Measurements from ENCODE around the gene MSI2. TPM values are rescaled to one million over a fixed set of nuclear protein-coding genes. Genes with fewer than 3 reads are reported as not detected.

Gene MSI2
- total RNA-seq, 1 donor, result 23.2 TPM

DNA sequence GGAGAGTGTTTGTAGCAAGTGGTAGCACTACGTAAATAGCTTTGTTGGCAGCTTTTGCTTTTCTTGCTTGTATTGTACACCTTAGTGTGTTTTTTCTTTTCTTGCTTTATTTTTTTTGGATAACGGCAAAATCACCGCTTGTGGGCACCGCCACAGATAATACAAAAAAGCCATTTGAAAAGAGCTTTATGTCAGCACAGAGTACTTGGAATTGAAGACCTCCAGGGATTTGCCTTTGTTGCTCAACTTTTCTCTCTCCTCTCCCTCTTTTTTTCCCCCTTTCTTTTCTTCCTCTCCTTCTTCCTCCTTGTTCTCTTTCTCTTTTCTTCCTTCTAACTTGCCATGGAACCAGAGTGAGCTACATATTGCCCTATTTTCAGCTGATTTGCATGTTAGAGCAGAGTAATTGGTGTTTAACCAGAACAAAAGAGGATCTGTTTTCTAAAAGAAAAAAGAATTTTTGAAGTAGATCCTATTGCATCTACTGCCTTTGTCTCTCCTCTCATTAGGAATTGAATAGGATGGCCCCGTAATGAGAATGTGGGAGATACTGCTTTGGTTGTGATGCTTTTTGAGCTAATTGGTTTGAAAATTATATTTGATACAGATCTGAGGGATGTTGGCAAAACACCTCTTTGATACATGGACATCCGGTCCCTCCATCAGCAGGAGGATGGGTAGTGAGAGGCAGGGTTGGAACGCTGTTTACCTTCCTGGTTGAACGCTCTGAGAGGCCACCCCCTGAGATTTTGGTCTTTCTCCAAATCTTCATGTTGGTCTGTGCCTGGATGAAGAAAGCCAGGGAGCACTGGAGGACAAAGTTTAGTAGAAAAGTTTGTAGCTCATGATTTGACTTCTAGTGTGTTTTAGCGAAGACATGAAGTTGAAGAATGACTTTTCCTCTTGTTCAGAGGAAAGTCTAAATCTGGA lies 85.6 kb downstream of the MSI2 start:
- TF ChIP-seq, protein P1, sequence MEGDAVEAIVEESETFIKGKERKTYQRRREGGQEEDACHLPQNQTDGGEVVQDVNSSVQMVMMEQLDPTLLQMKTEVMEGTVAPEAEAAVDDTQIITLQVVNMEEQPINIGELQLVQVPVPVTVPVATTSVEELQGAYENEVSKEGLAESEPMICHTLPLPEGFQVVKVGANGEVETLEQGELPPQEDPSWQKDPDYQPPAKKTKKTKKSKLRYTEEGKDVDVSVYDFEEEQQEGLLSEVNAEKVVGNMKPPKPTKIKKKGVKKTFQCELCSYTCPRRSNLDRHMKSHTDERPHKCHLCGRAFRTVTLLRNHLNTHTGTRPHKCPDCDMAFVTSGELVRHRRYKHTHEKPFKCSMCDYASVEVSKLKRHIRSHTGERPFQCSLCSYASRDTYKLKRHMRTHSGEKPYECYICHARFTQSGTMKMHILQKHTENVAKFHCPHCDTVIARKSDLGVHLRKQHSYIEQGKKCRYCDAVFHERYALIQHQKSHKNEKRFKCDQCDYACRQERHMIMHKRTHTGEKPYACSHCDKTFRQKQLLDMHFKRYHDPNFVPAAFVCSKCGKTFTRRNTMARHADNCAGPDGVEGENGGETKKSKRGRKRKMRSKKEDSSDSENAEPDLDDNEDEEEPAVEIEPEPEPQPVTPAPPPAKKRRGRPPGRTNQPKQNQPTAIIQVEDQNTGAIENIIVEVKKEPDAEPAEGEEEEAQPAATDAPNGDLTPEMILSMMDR (IDR thresholded peaks at IDR 0.05; ENCODE audit: extremely low read depth, low read depth, low read length), result no peak
- H3K79me2 ChIP-seq (ENCODE audit: insufficient read depth, low read length), result no peaks in the 10 kb centered on the region
- H3K27ac ChIP-seq (ENCODE audit: low read depth, low read length), result no peak overlapping the region

DNA sequence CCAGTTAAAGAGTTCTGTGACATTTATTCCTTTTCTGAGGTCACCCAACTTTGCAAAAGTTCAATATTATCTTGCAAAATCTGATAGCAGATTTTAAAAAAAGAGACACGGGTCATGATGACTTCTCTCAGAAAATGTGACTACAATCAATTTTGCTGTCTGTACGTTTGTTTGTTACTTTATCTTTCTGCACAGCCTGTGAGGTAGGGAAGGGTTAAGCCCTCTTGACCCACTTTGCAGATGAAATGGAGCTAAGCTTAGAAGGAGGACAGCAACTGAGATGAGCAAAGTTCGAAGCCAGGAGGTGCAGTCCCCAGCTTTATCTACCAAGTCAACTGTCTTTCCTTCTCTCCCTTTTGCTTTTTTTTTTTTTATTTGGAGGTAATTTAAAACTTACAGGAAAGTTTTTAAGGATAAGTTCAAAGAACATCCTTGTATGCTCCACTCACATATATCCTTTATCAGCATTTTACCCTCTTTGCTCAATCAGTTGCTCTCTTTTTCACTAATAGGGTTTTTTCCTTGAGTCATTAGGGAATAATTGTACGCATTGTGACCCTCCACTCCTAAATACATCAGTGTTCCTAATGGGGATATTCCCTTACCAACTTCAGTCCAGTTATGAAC lies 86.8 kb downstream of the MSI2 start:
- Histone ChIP-seq H3K9me3 (ENCODE audit: low read depth, low read length) (no peaks in the 10 kb centered on the region), H3K36me3 (ENCODE audit: insufficient read depth, low read length) (no peaks in the 10 kb centered on the region), H3K79me2 (ENCODE audit: insufficient read depth, low read length) (no peaks in the 10 kb centered on the region), H3K4me3 (ENCODE audit: insufficient read depth, low read length) (no peak overlapping the region), H3K4me2 (ENCODE audit: insufficient read depth, low read length) (no peak overlapping the region), H3K4me1 (ENCODE audit: insufficient read depth, low read length) (no peaks in the 10 kb centered on the region), H2AFZ (ENCODE audit: low read length) (no peak overlapping the region), H3K27ac (ENCODE audit: low read depth, low read length) (no peak overlapping the region), H3K27me3 (ENCODE audit: insufficient read depth, low read length) (no peaks in the 10 kb centered on the region), H4K20me1 (ENCODE audit: insufficient read depth, low read length) (no peaks in the 10 kb centered on the region)
- DNase-seq (ENCODE audit: insufficient read length, low spot score, missing footprints), result no peak
- TF ChIP-seq, protein P1 (IDR thresholded peaks at IDR 0.05; ENCODE audit: extremely low read depth, low read depth, low read length), result no peak

More for the DNA sequence above, 85.6 kb downstream of the MSI2 start:
- DNase-seq (ENCODE audit: insufficient read length, low spot score, missing footprints), result no peak
- Histone ChIP-seq H3K4me3 (ENCODE audit: insufficient read depth, low read length) (no peak overlapping the region), H3K9me3 (ENCODE audit: low read depth, low read length) (no peaks in the 10 kb centered on the region), H2AFZ (ENCODE audit: low read length) (no peak overlapping the region), H4K20me1 (ENCODE audit: insufficient read depth, low read length) (no peaks in the 10 kb centered on the region), H3K27me3 (ENCODE audit: insufficient read depth, low read length) (no peaks in the 10 kb centered on the region), H3K4me1 (ENCODE audit: insufficient read depth, low read length) (no peaks in the 10 kb centered on the region), H3K4me2 (ENCODE audit: insufficient read depth, low read length) (no peak overlapping the region), H3K36me3 (ENCODE audit: insufficient read depth, low read length) (no peaks in the 10 kb centered on the region)

DNA sequence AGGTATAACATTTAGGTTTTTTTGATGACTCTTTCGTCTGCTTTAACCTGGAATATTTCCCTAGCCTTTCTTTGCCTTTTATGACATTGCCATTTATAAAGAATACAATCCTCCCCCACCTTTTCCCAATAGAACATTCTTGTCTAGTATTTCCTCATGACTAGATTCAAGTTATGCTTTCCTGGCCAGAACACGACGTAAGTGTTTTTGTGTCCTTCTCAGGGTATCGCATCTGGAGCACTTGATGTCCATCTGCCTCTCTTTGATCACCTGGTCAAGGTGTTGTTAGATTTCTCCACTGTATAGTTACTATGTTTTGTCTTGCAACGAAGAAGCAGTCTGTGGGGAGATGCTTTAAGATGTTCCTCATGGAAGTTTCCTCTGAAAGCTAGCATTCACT lies 87.4 kb downstream of the MSI2 start:
- Histone ChIP-seq H4K20me1 (ENCODE audit: insufficient read depth, low read length) (no peaks in the 10 kb centered on the region), H3K79me2 (ENCODE audit: insufficient read depth, low read length) (no peaks in the 10 kb centered on the region), H3K4me3 (ENCODE audit: insufficient read depth, low read length) (no peak overlapping the region), H3K27me3 (ENCODE audit: insufficient read depth, low read length) (no peaks in the 10 kb centered on the region), H3K9me3 (ENCODE audit: low read depth, low read length) (no peaks in the 10 kb centered on the region), H2AFZ (ENCODE audit: low read length) (no peak overlapping the region), H3K4me2 (ENCODE audit: insufficient read depth, low read length) (no peak overlapping the region), H3K27ac (ENCODE audit: low read depth, low read length) (no peak overlapping the region), H3K4me1 (ENCODE audit: insufficient read depth, low read length) (no peaks in the 10 kb centered on the region), H3K36me3 (ENCODE audit: insufficient read depth, low read length) (no peaks in the 10 kb centered on the region)
- no peak for DNase-seq (ENCODE audit: insufficient read length, low spot score, missing footprints)
- TF ChIP-seq, protein P1 (IDR thresholded peaks at IDR 0.05; ENCODE audit: extremely low read depth, low read depth, low read length), result no peak

DNA sequence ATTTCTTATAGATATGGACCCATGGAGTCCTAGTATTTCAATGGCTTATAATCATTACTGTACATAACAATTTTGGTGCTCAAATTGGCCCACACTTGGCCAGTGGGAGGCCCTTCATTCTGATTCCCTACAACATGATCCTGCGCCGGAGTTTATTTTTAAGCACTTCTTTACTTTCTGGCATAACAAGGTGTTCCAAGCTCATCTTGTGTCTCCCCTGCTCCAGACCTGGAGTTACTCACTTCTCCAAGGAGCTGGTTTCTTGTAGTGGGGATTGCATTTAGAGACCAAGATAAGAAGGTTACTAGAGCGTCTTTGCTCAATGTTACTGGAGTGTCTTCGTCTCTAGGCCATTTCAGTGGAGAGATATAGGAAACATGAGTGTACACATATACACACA lies 87.9 kb downstream of the MSI2 start:
- H3K4me1 ChIP-seq (ENCODE audit: insufficient read depth, low read length), result no peaks in the 10 kb centered on the region
- no peaks in the 10 kb centered on the region for H4K20me1 ChIP-seq (ENCODE audit: insufficient read depth, low read length)
- no peak for DNase-seq (ENCODE audit: insufficient read length, low spot score, missing footprints)
- no peak overlapping the region for H2AFZ ChIP-seq (ENCODE audit: low read length)
- no peaks in the 10 kb centered on the region for H3K79me2 ChIP-seq (ENCODE audit: insufficient read depth, low read length)
- TF ChIP-seq, protein P1 (IDR thresholded peaks at IDR 0.05; ENCODE audit: extremely low read depth, low read depth, low read length), result no peak
- no peaks in the 10 kb centered on the region for H3K9me3 ChIP-seq (ENCODE audit: low read depth, low read length)
- H3K4me2 ChIP-seq (ENCODE audit: insufficient read depth, low read length), result no peak overlapping the region
- H3K27me3 ChIP-seq (ENCODE audit: insufficient read depth, low read length), result no peaks in the 10 kb centered on the region
- no peak overlapping the region for H3K27ac ChIP-seq (ENCODE audit: low read depth, low read length)
- no peak overlapping the region for H3K4me3 ChIP-seq (ENCODE audit: insufficient read depth, low read length)
- H3K36me3 ChIP-seq (ENCODE audit: insufficient read depth, low read length), result no peaks in the 10 kb centered on the region
